PC-9 (cell line): Measurements from ENCODE around the gene CTNNA1.

Experiments used
- CTCF ChIP-seq: fragments of 200-600 bp; sonication (generic); conservative IDR thresholded peaks from 2 replicates; pipeline ENCODE4 v1.6.1; 2017; ENCODE audit warnings: mixed run types, antibody characterized with exemption, mild to moderate bottlenecking, moderate library complexity
- EZH2 ChIP-seq: fragments of 200-600 bp; sonication (generic); IDR thresholded peaks from 2 replicates; pipeline ENCODE4 v1.8.0; 2017; ENCODE audit warnings: antibody characterized with exemption, low read depth

- TF ChIP-seq CTCF: no peak
- TF ChIP-seq EZH2: no peak
Observed at GRCh38 chr5:138972230-138972629, 219.0 kb downstream of the CTNNA1 start.
